Stimulated activated naive CD8-positive, alpha-beta T cell treated with anti-CD3 and anti-CD28 coated beads, Interleukin-15, Interleukin-2, amounts not matched to agents 100 ng/mL and 50 ng/mL, for 24 hours (primary cell): ENCODE results near the gene CDC42.

Experiments
- H3K27ac Mint-ChIP-seq: one replicate; pipeline ENCODE4 v1.8.0; 2021; ENCODE audit warnings: mild to moderate bottlenecking, mixed read lengths
- H3K27me3 Mint-ChIP-seq: one replicate; pipeline ENCODE4 v1.8.0; 2021; ENCODE audit warnings: mixed read lengths
- H3K36me3 Mint-ChIP-seq: one replicate; pipeline ENCODE4 v1.8.0; 2021; ENCODE audit warnings: low read depth, mixed read lengths
- H3K4me1 Mint-ChIP-seq: one replicate; pipeline ENCODE4 v1.8.0; 2021; ENCODE audit warnings: low read depth, mixed read lengths
- H3K4me3 Mint-ChIP-seq: one replicate; pipeline ENCODE4 v1.8.0; 2021; ENCODE audit warnings: mild to moderate bottlenecking, mixed read lengths
- H3K9me3 Mint-ChIP-seq: one replicate; pipeline ENCODE4 v1.8.0; 2021; ENCODE audit warnings: mixed read lengths

CDC42 gene

DNA sequence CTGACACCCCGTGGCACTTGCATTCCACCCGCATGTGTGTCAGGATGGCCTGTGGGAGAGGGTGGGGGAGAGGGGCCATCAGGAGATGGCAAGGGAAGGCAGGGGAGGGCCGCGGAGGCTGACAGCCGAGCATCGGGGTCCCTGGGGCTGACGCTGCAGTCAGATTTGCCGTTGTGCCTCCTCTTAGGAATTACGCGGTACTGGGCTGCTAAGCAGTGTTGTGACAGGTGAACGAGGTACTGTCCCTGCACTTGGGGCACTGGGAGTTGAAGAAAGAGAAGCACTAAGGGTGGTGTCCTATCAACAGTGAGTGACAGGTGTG, 67.9 kb downstream of the CDC42 start:
- Mint-ChIP-seq H3K9me3 (no peaks in the 10 kb centered on the region), H3K4me1 (peaks cover 21% of the 10 kb centered on the region), H3K27me3 (no peaks in the 10 kb centered on the region), H3K4me3 (no peak overlapping the region), H3K36me3 (peaks cover 12% of the 10 kb centered on the region), H3K27ac (no peak overlapping the region)

DNA sequence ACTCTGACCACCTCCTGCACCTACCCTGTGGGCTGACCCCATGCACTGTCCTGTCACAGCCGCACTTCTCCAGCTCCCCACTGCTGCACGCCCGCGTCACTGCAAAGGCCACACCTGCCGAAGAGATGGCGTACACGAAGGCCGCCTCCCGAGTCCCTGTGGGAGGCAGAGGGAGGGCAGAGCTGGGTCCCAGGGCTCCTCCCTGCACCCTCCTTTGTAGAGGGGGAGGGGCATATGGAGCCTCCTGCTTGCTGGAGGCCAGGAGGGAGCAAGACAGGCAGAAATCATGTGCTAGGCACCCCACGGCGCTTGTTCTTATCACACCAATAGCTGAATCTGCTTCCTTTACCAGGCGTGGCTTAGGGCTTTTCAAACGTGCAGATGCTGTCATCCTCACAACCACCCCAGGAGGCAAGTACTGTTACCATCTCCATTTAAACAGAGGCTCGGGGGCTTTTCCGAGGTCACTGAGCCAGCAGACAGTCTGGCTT, 69.0 kb downstream of the CDC42 start:
- Mint-ChIP-seq H3K36me3 (peaks cover 9% of the 10 kb centered on the region), H3K9me3 (no peaks in the 10 kb centered on the region), H3K4me1 (peaks cover 15% of the 10 kb centered on the region), H3K27ac (no peak overlapping the region), H3K4me3 (no peak overlapping the region), H3K27me3 (no peaks in the 10 kb centered on the region)

DNA sequence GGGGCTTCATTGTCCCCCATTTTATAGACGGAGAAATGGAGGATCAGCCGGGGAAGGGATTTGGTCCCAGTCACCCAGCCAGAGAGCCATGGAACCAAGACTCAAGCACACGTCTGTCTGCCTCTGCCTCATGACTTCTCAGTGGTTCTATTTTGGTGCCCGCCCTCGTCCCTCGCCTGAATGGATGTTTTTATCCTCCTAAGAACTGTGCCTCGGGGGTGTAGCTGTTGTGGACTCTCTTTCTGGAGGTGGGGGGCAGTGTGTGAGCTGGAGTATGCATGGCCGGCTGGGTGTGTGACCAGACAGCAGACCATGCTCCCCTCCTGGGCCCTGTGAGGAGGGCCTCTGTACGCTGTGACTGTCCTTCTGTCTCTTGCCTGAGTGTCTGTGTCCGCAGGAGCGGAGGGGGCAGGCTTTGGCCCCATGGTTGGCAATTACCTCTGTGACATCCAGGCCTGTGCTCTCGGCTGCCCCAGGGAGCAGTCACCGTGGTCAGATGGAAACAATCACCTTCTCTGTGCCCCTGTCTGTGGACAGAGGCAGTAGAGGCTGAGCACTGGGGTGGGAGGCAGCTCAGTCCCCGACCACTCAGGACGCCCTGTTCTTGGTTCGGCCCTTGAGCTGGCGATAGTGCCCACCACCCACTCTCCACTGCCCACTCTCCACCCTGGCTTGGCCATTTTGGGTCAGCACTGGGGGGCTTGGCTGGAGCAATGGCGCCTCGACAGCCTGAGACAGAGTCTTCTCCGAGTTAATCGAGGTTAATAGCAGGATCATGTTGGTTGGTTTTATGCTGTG, 70.0 kb downstream of the CDC42 start:
- H3K4me1 Mint-ChIP-seq, result peaks cover 11% of the 10 kb centered on the region

DNA sequence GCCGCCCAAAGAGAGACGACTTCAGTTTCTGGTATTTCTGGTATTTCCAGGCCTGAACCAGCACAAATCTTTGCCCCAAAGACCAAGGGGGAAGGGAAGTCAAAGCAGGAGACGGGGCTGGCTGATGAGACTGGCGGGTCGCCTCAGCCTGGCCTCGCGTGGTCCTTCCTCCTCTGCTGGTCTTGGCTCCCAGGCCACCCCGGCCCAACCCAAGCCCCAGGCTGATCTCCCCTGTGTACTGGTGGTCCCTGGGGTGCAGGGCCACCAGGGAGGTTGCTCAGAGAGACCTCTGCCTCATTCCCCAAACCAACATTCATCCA, 70.5 kb downstream of the CDC42 start:
- Mint-ChIP-seq H3K4me3 (no peak overlapping the region), H3K36me3 (peaks cover 9% of the 10 kb centered on the region), H3K9me3 (no peaks in the 10 kb centered on the region), H3K27me3 (no peaks in the 10 kb centered on the region), H3K27ac (no peak overlapping the region), H3K4me1 (peaks cover 8% of the 10 kb centered on the region)

More for the DNA sequence above, 70.0 kb downstream of the CDC42 start:
- Mint-ChIP-seq H3K36me3 (peaks cover 9% of the 10 kb centered on the region), H3K27me3 (no peaks in the 10 kb centered on the region), H3K27ac (no peak overlapping the region), H3K4me3 (no peak overlapping the region), H3K9me3 (no peaks in the 10 kb centered on the region)

DNA sequence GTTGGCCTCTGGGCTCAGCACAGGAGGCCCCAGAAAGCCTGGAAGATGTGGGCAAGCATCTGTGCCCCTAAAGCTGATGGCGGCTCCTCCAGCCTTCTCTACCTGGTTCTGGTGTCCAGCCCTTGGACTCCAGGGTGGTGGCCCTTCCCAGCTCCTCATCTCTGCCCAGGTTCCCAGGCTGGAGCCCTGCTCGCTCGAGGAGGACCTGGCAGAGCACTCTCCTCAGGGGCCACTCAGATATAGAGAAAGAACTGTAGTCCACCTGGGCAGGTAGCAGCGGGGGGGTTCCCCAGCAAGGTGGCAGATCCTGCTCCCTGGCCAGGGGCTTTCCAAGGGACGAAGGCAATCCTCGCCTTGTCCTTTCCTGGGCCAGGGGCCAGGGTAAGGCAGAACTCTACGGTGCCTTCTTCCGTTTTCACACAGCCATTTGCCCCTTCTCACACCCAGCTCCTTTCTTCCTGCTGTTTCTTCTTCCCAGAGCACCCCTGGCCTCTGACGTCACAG, 71.4 kb downstream of the CDC42 start:
- Mint-ChIP-seq H3K4me3 (no peak overlapping the region), H3K27me3 (no peaks in the 10 kb centered on the region), H3K4me1 (peaks cover under 1% of the 10 kb centered on the region), H3K36me3 (peaks cover 5% of the 10 kb centered on the region), H3K9me3 (no peaks in the 10 kb centered on the region), H3K27ac (no peak overlapping the region)

DNA sequence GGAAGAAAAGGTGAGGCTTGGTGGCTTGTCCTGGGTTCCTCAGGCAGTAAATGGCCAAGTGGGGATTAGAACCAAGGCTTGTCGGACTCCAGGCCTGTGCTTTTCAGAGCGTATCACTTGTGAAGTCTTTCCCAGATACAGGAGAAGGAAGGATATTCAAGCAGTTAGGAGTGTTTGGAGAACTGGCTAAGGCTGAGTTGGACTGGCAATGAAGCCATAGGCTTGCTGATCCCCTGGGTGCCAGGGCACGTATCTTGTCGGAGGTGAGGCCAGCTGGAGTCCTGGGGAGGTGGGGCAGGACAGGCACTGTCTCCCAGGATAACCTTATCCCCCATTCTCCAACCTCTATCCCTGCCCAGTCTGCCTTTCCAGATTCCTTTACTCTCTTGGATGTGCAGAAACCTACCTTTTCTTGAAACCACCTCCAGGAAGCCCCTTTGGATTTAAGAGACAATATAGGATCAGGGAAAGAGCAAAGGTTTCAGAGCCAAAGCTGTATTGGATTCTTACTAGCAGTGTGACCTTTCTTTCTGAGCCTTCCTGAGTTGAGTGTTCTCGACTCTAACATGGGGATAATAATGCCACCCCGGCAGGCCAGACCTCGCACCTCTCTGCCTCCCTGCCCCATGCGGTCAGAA, 72.2 kb downstream of the CDC42 start:
- Mint-ChIP-seq H3K4me1 (no peaks in the 10 kb centered on the region), H3K4me3 (no peak overlapping the region), H3K36me3 (peaks cover under 1% of the 10 kb centered on the region), H3K27me3 (no peaks in the 10 kb centered on the region), H3K27ac (no peak overlapping the region), H3K9me3 (no peaks in the 10 kb centered on the region)

DNA sequence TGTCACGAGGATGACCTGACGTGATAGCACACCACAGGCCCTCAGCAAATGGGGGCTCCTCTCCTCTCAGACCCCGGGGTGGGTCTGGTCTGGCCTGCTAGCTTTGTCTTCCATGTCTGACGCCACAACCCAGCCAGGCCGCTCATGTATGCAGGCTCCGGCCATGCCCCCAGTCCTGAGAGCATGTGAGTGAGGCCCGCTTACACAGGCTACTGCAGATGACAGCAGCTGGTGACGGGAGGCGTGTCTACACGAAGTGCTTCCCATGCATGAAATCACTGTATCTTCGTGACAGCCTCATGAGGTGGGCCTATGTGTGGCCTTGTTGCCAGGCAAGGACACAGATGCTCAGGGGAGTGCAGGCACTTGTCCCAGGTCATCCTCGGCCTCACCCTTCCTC, 74.0 kb downstream of the CDC42 start:
- no peaks in the 10 kb centered on the region for H3K9me3 Mint-ChIP-seq
- no peaks in the 10 kb centered on the region for H3K4me1 Mint-ChIP-seq
- no peak overlapping the region for H3K4me3 Mint-ChIP-seq
- no peak overlapping the region for H3K27ac Mint-ChIP-seq
- no peaks in the 10 kb centered on the region for H3K27me3 Mint-ChIP-seq
- no peaks in the 10 kb centered on the region for H3K36me3 Mint-ChIP-seq

DNA sequence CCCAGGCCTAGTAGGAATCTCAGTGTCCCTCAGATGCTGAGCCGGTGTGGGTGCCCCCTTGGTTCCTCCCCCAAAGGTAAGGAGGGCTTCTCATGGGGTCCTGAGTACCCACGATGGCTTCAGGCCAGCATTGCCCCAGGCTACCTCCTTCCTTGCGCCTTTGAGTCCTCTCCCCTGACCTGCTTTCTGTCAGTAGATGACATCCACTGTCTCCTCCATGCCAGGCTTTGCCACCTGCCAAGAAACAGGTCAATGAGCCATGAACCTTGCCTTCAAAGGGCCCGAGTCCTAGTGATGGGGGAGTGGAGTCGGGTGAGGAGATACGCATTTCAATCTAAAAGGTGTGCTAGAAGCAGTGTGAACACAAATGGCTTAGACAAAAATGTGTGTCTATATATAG, 74.7 kb downstream of the CDC42 start:
- H3K4me1 Mint-ChIP-seq, result no peaks in the 10 kb centered on the region
- H3K4me3 Mint-ChIP-seq, result no peak overlapping the region
- no peak overlapping the region for H3K27ac Mint-ChIP-seq
- no peaks in the 10 kb centered on the region for H3K9me3 Mint-ChIP-seq
- H3K36me3 Mint-ChIP-seq, result no peaks in the 10 kb centered on the region
- H3K27me3 Mint-ChIP-seq, result no peaks in the 10 kb centered on the region

DNA sequence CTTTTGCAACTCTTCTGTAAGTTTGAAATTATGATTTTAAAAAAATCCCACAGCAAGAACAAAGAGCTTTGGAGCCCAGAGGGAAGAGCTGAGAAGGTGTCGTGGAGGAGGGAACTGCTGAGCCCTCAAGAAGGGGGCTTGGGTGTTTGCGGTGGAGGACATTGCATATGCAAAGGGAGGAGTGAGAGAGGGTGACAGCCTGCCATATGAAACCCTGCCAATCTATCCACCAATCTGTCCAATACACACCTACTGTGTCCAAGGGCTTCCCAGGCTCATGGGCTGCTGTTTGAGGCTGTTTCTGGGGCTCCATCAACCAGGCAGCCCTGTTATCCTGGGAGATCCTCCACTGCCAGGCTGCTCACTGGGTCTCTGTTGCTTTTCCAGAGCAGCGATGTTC, 75.2 kb downstream of the CDC42 start:
- Mint-ChIP-seq H3K27me3 (no peaks in the 10 kb centered on the region), H3K4me3 (no peak overlapping the region), H3K4me1 (no peaks in the 10 kb centered on the region), H3K27ac (no peak overlapping the region), H3K9me3 (no peaks in the 10 kb centered on the region), H3K36me3 (no peaks in the 10 kb centered on the region)

DNA sequence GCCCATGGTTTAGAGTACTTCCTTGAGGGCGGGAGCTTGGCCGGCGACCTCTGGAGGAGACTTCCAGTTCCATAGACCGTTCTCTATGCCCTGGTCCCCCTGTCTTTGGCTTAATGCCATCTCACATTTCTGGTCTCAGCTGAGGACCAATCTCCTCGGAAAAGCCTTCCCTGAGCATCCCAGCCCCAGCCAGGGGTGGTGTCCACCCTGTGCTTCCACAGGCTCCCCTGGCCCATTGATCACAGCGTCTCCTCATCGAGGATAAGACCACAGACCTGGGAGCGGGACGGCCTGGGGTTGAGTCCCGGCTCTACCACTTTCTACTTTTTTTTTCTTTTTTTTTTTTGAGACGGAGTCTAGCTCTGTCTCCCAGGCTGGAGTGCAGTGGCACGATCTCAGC, 75.9 kb downstream of the CDC42 start:
- H3K4me3 Mint-ChIP-seq, result no peak overlapping the region
- no peaks in the 10 kb centered on the region for H3K4me1 Mint-ChIP-seq
- H3K27me3 Mint-ChIP-seq, result no peaks in the 10 kb centered on the region
- no peaks in the 10 kb centered on the region for H3K9me3 Mint-ChIP-seq
- no peak overlapping the region for H3K27ac Mint-ChIP-seq
- H3K36me3 Mint-ChIP-seq, result no peaks in the 10 kb centered on the region

DNA sequence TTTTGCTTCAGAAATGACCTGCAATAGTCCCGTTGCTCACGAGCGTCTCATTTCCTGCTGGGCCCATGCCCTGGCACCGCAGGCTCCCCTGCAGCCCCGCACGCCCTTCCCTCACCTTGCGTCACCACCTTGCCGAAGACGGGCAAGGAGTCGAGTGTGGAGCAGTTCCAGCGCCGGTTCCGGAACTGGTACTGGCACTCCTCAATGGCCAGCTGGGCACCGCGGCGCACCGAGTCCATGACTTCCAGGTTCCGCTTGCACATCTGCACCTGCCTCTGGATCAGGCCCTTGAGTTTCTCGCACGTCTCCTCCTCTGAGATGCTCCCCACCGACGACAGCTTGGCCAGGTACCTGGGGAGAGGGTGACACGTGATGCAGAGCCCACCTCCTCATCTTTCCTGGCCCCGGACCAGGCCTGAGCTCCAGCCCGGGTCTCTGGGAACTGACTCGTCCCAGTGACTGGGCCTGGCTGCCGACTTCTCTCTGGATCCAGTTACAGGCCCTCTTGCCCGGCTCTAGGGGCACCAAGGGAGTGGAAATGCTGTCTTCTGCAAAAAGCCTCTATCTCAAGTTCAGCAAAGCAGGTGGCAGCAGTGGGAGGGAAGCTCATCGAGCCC, 77.1 kb downstream of the CDC42 start:
- no peaks in the 10 kb centered on the region for H3K4me1 Mint-ChIP-seq
- no peak overlapping the region for H3K4me3 Mint-ChIP-seq
- no peaks in the 10 kb centered on the region for H3K36me3 Mint-ChIP-seq
- no peaks in the 10 kb centered on the region for H3K27me3 Mint-ChIP-seq
- H3K9me3 Mint-ChIP-seq, result no peaks in the 10 kb centered on the region
- H3K27ac Mint-ChIP-seq, result no peak overlapping the region

DNA sequence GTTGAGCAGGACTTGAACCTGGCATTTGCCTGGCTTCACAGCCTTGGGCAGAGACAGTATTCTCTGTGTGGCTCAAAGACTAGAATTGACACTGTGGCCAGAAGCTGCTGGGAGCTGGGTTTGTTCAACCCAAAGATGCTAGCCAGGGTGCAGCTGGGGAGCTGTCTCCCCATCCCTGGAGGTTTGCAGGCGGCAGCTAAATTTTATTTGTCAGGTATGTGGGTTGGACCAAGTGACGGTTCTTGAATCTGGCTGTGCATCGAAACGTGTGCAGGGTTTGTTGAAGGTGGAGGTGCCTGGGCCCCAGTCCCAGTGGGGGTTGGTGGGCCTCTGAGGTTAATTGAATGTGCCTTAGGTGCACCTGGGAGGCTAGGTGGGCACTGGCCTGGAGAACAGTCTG, 78.6 kb downstream of the CDC42 start:
- H3K9me3 Mint-ChIP-seq, result no peaks in the 10 kb centered on the region
- no peak overlapping the region for H3K4me3 Mint-ChIP-seq
- no peaks in the 10 kb centered on the region for H3K27me3 Mint-ChIP-seq
- no peak overlapping the region for H3K27ac Mint-ChIP-seq
- H3K4me1 Mint-ChIP-seq, result no peaks in the 10 kb centered on the region
- no peaks in the 10 kb centered on the region for H3K36me3 Mint-ChIP-seq

DNA sequence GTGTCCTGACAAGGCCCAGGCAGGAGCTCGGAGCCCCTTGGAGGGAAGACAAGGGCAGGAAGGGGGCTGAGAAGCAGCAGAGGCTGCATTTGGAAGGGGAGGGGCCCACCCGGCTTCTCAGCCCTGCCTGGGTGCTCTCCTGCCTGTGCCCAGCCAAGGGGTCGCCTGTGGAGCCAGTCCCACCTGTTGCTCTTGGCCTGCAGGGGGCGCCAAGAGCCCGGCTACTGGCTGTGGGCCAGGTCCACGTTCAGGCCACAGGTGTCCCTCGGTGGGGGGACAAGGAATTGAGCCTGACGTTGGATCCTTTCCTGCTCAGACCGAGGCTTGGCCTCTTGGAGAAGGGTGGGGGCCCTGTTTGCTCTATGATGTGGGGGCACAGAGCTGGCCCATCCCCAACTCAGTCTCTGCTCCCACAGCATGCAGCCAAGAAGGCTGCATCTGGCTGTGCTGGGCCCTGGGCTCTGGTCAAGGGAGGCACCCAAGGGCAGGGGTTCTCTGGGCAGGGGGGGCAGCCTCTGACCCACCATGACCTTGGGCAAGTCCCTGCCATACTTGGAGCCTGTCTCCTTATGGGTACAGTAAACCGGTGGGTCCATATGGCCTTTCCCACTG, 79.5 kb downstream of the CDC42 start:
- Mint-ChIP-seq H3K27me3 (no peaks in the 10 kb centered on the region), H3K36me3 (no peaks in the 10 kb centered on the region), H3K27ac (no peak overlapping the region), H3K4me1 (no peaks in the 10 kb centered on the region), H3K9me3 (no peaks in the 10 kb centered on the region), H3K4me3 (no peak overlapping the region)

DNA sequence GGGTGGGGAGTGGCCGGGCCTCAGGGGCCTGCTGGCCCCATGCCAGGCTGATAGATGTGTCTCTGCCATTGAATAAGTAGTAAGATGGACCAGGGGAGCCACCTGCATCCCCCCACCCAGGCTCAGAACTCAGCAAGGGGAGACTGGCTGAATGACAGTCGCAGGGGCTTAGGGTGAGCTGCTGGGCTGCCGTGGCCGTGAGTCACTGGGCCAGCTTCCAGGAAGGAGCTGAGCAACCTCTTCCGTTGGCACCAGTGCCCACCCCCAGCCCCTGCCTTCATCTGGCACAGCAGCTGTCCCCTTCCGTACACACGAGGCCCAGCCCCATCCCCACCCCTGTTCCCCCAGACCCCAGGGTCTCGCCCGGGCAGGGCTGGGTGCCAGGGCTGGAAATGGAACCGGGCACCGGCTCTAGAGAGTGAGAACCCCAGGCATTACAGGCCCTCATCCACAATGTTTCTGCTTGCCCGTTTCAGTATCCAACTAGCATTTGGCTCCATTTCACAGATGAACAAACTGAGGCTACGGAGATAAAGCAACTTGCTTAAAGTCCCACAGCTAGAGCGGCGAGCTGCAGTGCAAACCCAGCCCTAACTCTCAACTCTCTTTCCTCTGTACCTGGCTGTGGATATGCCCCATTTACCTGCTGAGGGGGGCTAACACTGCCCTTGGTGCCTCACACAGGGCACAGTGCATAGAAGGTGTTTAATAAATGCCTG, 80.2 kb downstream of the CDC42 start:
- Mint-ChIP-seq H3K36me3 (no peaks in the 10 kb centered on the region), H3K27ac (no peak overlapping the region), H3K4me1 (no peaks in the 10 kb centered on the region), H3K9me3 (no peaks in the 10 kb centered on the region), H3K27me3 (no peaks in the 10 kb centered on the region), H3K4me3 (no peak overlapping the region)
